HEK293 (cell line): Measurements from ENCODE around the gene TM9SF1.

Experiments used
- CTCF ChIA-PET: fragments of 350-600 bp; formaldehyde crosslinking; extraction: SDS; loops from one replicate; lab custom pipeline; 2021; ENCODE audit warnings: antibody characterized with exemption; lab: Yijun Ruan, JAX
- POLR2A ChIA-PET: fragments of 300-600 bp; formaldehyde crosslinking; extraction: SDS; loops from one replicate; lab custom pipeline; 2020; ENCODE audit warnings: antibody characterized with exemption, inconsistent platforms; lab: Yijun Ruan, JAX
- H3K27ac ChIP-seq: fragments of 200-500 bp; sonication (Bioruptor generic); 2 replicates; pipeline ENCODE4 v1.5.1; 2014; ENCODE audit warnings: low read depth, low read length, control low read depth, inconsistent platforms; ENCODE audit errors: extremely low read depth
- H3K36me3 ChIP-seq, 2 experiments: fragments of 200-500 bp in 1 of 2; sonication (Bioruptor generic) in 1 of 2; 1 replicate in 1 of 2; 2 replicates in 1 of 2; pipeline ENCODE4 v1.5.1; 2014 to 2017; ENCODE audit warnings: inconsistent platforms in 2 of 2, low read length in 2 of 2; ENCODE audit not compliant: control insufficient read depth in 2 of 2, insufficient read depth in 1 of 2
- H3K4me1 ChIP-seq: fragments of 200-500 bp; sonication (Bioruptor generic); 2 replicates; pipeline ENCODE4 v1.5.1; 2014; ENCODE audit warnings: mild to moderate bottlenecking, low read length, inconsistent platforms; ENCODE audit not compliant: control insufficient read depth, insufficient read depth
- H3K4me3 ChIP-seq: 2 replicates; pipeline ENCODE4 v1.5.1; 2011; ENCODE audit warnings: low read depth, mild to moderate bottlenecking, control low read depth, low read length, moderate library complexity
- H3K9me3 ChIP-seq: fragments of 200-500 bp; sonication (Bioruptor generic); 2 replicates; pipeline ENCODE4 v1.5.1; 2014; ENCODE audit warnings: low read depth, low read length, inconsistent platforms; ENCODE audit not compliant: control insufficient read depth, insufficient read depth
- FEZF1 ChIP-seq: fragments of 450-650 bp; formaldehyde crosslinking; IDR thresholded peaks from 2 replicates; pipeline ENCODE4 v1.5.1; 2016; ENCODE audit warnings: missing biosample characterization, missing genetic modification characterization
- HIC1 ChIP-seq: fragments of 450-650 bp; formaldehyde crosslinking; IDR thresholded peaks from 2 replicates; pipeline ENCODE4 v1.5.1; 2016; ENCODE audit warnings: missing biosample characterization, missing genetic modification characterization
- KLF10 ChIP-seq: fragments of 450-650 bp; IDR thresholded peaks from 2 replicates; pipeline ENCODE4 v1.5.1; 2018; ENCODE audit warnings: missing biosample characterization, mild to moderate bottlenecking, missing genetic modification characterization
- MEIS1 ChIP-seq: sonication (generic); formaldehyde crosslinking; IDR thresholded peaks from 2 replicates; pipeline ENCODE4 v1.8.1; 2022; ENCODE audit warnings: missing genetic modification reagents, mild to moderate bottlenecking, borderline replicate concordance
- SALL2 ChIP-seq: fragments of 450-650 bp; formaldehyde crosslinking; IDR thresholded peaks from 2 replicates; pipeline ENCODE4 v1.5.0; 2017; ENCODE audit warnings: missing biosample characterization, mild to moderate bottlenecking, missing genetic modification characterization, borderline replicate concordance
- SCRT2 ChIP-seq: fragments of 450-650 bp; formaldehyde crosslinking; IDR thresholded peaks from 2 replicates; pipeline ENCODE4 v1.5.1; 2016; ENCODE audit warnings: missing biosample characterization, missing genetic modification characterization
- ZBTB11 ChIP-seq: fragments of 450-650 bp; formaldehyde crosslinking; conservative IDR thresholded peaks from 2 replicates; pipeline ENCODE4 v1.5.1; 2016; ENCODE audit warnings: low read depth, missing biosample characterization, missing genetic modification characterization
- ZBTB44 ChIP-seq: fragments of 450-650 bp; IDR thresholded peaks from 2 replicates; pipeline ENCODE4 v1.5.1; 2018; ENCODE audit warnings: missing biosample characterization, mild to moderate bottlenecking, missing genetic modification characterization
- ZBTB49 ChIP-seq: fragments of 450-650 bp; formaldehyde crosslinking; IDR thresholded peaks from 2 replicates; pipeline ENCODE4 v1.5.1; 2016; ENCODE audit warnings: missing biosample characterization, missing genetic modification characterization, low read depth
- ZBTB8A ChIP-seq: fragments of 450-650 bp; formaldehyde crosslinking; IDR thresholded peaks from 2 replicates; pipeline ENCODE4 v1.5.1; 2016; ENCODE audit warnings: missing biosample characterization, missing genetic modification characterization
- ZNF2 ChIP-seq: fragments of 450-650 bp; formaldehyde crosslinking; IDR thresholded peaks from 2 replicates; pipeline ENCODE4 v1.5.1; 2016; ENCODE audit warnings: missing biosample characterization, missing genetic modification characterization
- ZNF341 ChIP-seq: fragments of 450-650 bp; formaldehyde crosslinking; IDR thresholded peaks from 2 replicates; pipeline ENCODE4; 2016; ENCODE audit warnings: low read depth, missing biosample characterization, missing genetic modification characterization
- ZNF37A ChIP-seq: fragments of 450-650 bp; IDR thresholded peaks from 2 replicates; pipeline ENCODE4 v1.5.1; 2018; ENCODE audit warnings: missing biosample characterization, missing genetic modification characterization
- ZNF48 ChIP-seq: fragments of 450-650 bp; formaldehyde crosslinking; IDR thresholded peaks from 2 replicates; pipeline ENCODE4 v1.5.1; 2016; ENCODE audit warnings: missing biosample characterization, missing genetic modification characterization
- ZNF518A ChIP-seq: fragments of 450-650 bp; formaldehyde crosslinking; conservative IDR thresholded peaks from 2 replicates; pipeline ENCODE4 v1.5.1; 2016; ENCODE audit warnings: low read depth, missing biosample characterization, missing genetic modification characterization
- ZNF561 ChIP-seq: fragments of 450-650 bp; IDR thresholded peaks from 2 replicates; pipeline ENCODE4 v1.5.1; 2018; ENCODE audit warnings: missing biosample characterization, missing genetic modification characterization, borderline replicate concordance
- ZNF580 ChIP-seq: fragments of 450-650 bp; formaldehyde crosslinking; IDR thresholded peaks from 2 replicates; pipeline ENCODE4 v1.5.1; 2016; ENCODE audit warnings: missing biosample characterization, missing genetic modification characterization

The TM9SF1 gene

GRCh38 chr14:24207625-24208024 is 12.4 kb upstream of the TM9SF1 start:
- ChIA-PET POLR2A (interaction anchor here (1.5 to 1.6 kb wide), 2 partner anchors 12 to 93 kb away, joined by 3 to 5 read pairs; partner anchors contain the start of genes DCAF11, NRL and TM9SF1), CTCF (no interaction called here)
- H3K9me3 ChIP-seq, result no peaks in the 10 kb centered on the region
- no peak overlapping the region; the same call in 1 of the 2 replicates for H3K27ac ChIP-seq
- H3K4me1 ChIP-seq, result no peaks in the 10 kb centered on the region
- H3K36me3 ChIP-seq, result peaks cover 23 to 76% of the 10 kb centered on the region in 2 experiments
- no peak overlapping the region for H3K4me3 ChIP-seq
- no peak for TF ChIP-seq FEZF1 (tag by site-specific recombination)
- no peak for TF ChIP-seq ZNF2 (tag by site-specific recombination)
- no peak for TF ChIP-seq ZBTB49 (tag by site-specific recombination)
- no peak for TF ChIP-seq ZBTB8A (tag by site-specific recombination)
- TF ChIP-seq KLF10 (tag by site-specific recombination), result no peak
- no peak for TF ChIP-seq ZNF580 (tag by site-specific recombination)
- no peak for TF ChIP-seq ZNF518A (tag by site-specific recombination)
- TF ChIP-seq ZNF37A (tag by site-specific recombination), result no peak
- no peak for TF ChIP-seq ZBTB11 (tag by site-specific recombination)

- TF ChIP-seq SALL2 (tag by site-specific recombination), result no peak
- peak; percentile 60 for TF ChIP-seq SCRT2
- no peak for TF ChIP-seq ZNF341 (tag by site-specific recombination)
- TF ChIP-seq MEIS1 (CRISPR knock-in tag), result no peak
- TF ChIP-seq ZBTB44 (tag by site-specific recombination), result no peak
- no peak for TF ChIP-seq ZNF561 (tag by site-specific recombination)
- TF ChIP-seq ZNF48 (tag by site-specific recombination), result no peak
- no peak for TF ChIP-seq HIC1
- POLR2A ChIA-PET, result interaction anchor here (1.5 kb wide), 1 partner anchor 12 kb away, joined by 5 read pairs; the partner anchor contains the start of gene TM9SF1
- Histone ChIP-seq H3K27ac (no peak overlapping the region), H3K4me3 (no peak overlapping the region), H3K9me3 (no peaks in the 10 kb centered on the region), H3K36me3 (peaks cover 23 to 76% of the 10 kb centered on the region in 2 experiments), H3K4me1 (no peaks in the 10 kb centered on the region)
- CTCF ChIA-PET, result no interaction called here
Observed at GRCh38 chr14:24207104-24207551, 11.9 kb upstream of the TM9SF1 start.
